Activated effector memory CD4-positive, alpha-beta T cell treated with anti-CD3 and anti-CD28 coated beads, Interleukin-2, amount 50 U/mL, for 16 hours (primary cell): Measurements from ENCODE around the gene KAT6B.
"Not testable (repeated sequence)": the region's sequence is repeated elsewhere in the genome, so short reads cannot be mapped to it uniquely, and the experiment has no call there.

Experiments
- DNase-seq: peaks from one replicate; pipeline ENCODE4 v3.0.0-alpha.2; 2020

KAT6B gene

GRCh38 chr10:74826142-74827044, at the start of gene KAT6B:
Gene KAT6B, plus strand, starts transcription at chr10:74826600. Its CDS starts 16,258 bp downstream, at chr10:74842858.
- peak; percentile 100 for DNase-seq

- DNase-seq, result no peak
Observed at GRCh38 chr10:74778436-74779094, 47.8 kb upstream of the KAT6B start.

- not testable (repeated sequence) for DNase-seq
Observed at GRCh38 chr10:74781870-74782269, 44.5 kb upstream of the KAT6B start.

GRCh38 chr10:74784462-74784861, 41.9 kb upstream of the KAT6B start:
- no peak for DNase-seq

- no peak for DNase-seq
Observed at GRCh38 chr10:74786126-74786525, 40.3 kb upstream of the KAT6B start.

- no peak for DNase-seq
Observed at GRCh38 chr10:74787457-74787856, 38.9 kb upstream of the KAT6B start.

- not testable (repeated sequence) for DNase-seq
Observed at GRCh38 chr10:74791979-74792378, 34.4 kb upstream of the KAT6B start.

GRCh38 chr10:74792726-74793125, 33.7 kb upstream of the KAT6B start:
- no peak for DNase-seq

GRCh38 chr10:74793240-74793639, 33.2 kb upstream of the KAT6B start:
- not testable (repeated sequence) for DNase-seq

- DNase-seq, result no peak
Observed at GRCh38 chr10:74794531-74794930, 31.9 kb upstream of the KAT6B start.

GRCh38 chr10:74797550-74797949, 28.9 kb upstream of the KAT6B start:
- DNase-seq, result no peak

- DNase-seq, result no peak
Observed at GRCh38 chr10:74799721-74800221, 26.6 kb upstream of the KAT6B start.

- DNase-seq, result no peak
Observed at GRCh38 chr10:74801447-74801846, 25.0 kb upstream of the KAT6B start.

GRCh38 chr10:74808501-74808900, 17.9 kb upstream of the KAT6B start:
- no peak for DNase-seq

- no peak for DNase-seq
Observed at GRCh38 chr10:74810087-74810486, 16.3 kb upstream of the KAT6B start.

- no peak for DNase-seq
Observed at GRCh38 chr10:74813381-74814259, 12.8 kb upstream of the KAT6B start.

- DNase-seq, result no peak
Observed at GRCh38 chr10:74814797-74815196, 11.6 kb upstream of the KAT6B start.

GRCh38 chr10:74816824-74817498, 9.4 kb upstream of the KAT6B start:
- DNase-seq, result no peak

- no peak for DNase-seq
Observed at GRCh38 chr10:74821501-74821900, 4.9 kb upstream of the KAT6B start.

GRCh38 chr10:74822101-74822500, 4.3 kb upstream of the KAT6B start:
- no peak for DNase-seq

- DNase-seq, result no peak
Observed at GRCh38 chr10:74822521-74823089, 3.8 kb upstream of the KAT6B start.

GRCh38 chr10:74823791-74824183, 2.6 kb upstream of the KAT6B start:
- no peak for DNase-seq
